ENCODE measurements around the gene CACNA1C.

The CACNA1C gene

GRCh38 chr12:2453761-2454090, 400.9 kb downstream of the CACNA1C start:
- TF ChIP-seq, protein P1, sequence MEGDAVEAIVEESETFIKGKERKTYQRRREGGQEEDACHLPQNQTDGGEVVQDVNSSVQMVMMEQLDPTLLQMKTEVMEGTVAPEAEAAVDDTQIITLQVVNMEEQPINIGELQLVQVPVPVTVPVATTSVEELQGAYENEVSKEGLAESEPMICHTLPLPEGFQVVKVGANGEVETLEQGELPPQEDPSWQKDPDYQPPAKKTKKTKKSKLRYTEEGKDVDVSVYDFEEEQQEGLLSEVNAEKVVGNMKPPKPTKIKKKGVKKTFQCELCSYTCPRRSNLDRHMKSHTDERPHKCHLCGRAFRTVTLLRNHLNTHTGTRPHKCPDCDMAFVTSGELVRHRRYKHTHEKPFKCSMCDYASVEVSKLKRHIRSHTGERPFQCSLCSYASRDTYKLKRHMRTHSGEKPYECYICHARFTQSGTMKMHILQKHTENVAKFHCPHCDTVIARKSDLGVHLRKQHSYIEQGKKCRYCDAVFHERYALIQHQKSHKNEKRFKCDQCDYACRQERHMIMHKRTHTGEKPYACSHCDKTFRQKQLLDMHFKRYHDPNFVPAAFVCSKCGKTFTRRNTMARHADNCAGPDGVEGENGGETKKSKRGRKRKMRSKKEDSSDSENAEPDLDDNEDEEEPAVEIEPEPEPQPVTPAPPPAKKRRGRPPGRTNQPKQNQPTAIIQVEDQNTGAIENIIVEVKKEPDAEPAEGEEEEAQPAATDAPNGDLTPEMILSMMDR (IDR thresholded peaks at IDR 0.05; ENCODE audit: extremely low read depth, missing control alignments), result no peak
- DNase-seq (ENCODE audit: low spot score), result no peak

DNA sequence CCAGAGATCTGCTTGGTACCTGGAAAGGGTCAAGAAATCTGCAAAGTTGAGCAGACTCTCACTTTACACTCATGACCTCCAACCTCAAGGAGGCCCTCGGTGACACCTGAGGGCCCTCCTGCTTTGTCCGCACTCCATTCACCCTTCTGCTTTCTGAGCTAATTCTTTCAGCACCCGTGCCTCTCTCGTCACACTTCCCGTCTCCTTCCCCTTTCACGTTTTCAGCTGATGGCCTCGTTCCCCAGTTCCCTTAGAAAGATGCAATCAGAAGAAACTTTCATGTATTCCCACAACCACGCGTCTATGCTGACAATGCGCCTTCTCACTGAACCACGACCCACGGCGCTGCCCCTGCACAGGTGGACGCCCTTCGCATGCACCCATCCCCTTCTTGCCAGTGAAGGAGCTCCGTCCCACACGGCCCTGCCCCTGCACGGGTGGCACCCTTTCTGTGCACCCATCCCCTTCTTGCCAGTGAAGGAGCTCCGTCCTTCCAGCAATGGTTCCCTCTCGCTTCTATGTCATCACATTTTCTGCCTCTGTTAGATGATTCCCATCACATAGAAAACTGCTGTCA, 401.9 kb downstream of the CACNA1C start:
- TF ChIP-seq, protein P1 (IDR thresholded peaks at IDR 0.05; ENCODE audit: extremely low read depth, missing control alignments), result no peak
- DNase-seq (ENCODE audit: low spot score), result no peak

GRCh38 chr12:2455410-2455809, 402.6 kb downstream of the CACNA1C start:
- DNase-seq (ENCODE audit: low spot score), result no peak
- TF ChIP-seq, protein P1 (IDR thresholded peaks at IDR 0.05; ENCODE audit: extremely low read depth, missing control alignments), result no peak

GRCh38 chr12:2456122-2456812, 403.5 kb downstream of the CACNA1C start:
- DNase-seq (ENCODE audit: low spot score), result no peak
- TF ChIP-seq, protein P1 (IDR thresholded peaks at IDR 0.05; ENCODE audit: extremely low read depth, missing control alignments), result no peak

DNA sequence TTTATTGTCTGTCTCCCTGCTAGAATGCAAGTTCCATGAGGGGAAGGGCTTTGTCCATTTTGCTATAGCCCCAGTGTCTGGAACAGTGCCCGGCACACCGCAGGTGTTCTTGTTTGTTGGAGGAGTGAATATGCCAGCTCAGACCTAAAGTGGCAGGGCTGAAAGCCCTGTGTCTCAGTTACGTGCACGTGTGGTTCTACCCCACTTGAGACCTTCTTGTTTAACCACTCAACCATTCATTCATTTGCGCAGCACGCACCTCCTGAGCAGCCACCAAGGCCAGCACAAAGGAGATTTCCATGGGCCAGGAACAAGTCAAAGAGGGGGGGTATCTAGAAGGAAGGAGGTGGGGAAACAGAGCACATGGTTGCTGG, 404.0 kb downstream of the CACNA1C start:
- no peak for DNase-seq (ENCODE audit: low spot score)
- TF ChIP-seq, protein P1 (IDR thresholded peaks at IDR 0.05; ENCODE audit: extremely low read depth, missing control alignments), result no peak

DNA sequence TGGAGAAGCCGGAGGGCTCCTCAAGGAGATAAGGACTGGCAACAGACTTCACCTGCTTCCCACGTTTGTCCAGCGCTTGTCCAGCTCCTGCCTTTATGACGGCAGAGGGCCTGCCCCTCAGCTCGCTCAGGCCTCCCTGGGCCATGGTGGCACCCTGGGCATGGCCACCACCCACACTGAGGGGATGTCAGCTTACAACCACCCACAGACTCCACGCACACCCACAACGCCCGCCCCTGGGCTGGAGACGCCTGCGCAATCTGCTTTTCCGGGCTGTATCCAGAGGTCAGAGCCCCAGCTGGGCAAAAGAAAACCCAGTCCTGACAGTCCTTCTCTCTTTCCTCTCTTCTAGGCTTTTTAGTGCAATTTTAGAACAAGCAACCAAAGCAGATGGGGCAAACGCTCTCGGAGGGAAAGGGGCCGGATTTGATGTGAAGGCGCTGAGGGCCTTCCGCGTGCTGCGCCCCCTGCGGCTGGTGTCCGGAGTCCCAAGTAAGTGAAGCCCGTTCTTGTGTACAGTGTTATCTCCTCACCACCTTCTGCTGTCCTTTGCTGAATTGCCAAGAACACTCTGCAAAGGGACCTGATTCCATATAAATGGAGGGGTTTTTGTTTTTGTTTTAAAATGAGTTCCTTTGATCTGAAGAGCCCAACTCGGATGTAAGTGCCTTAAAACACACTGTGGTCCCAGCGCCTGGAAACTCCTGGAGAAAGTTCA, 404.6 kb downstream of the CACNA1C start:
- no peak for DNase-seq (ENCODE audit: low spot score)
- TF ChIP-seq, protein P1 (IDR thresholded peaks at IDR 0.05; ENCODE audit: extremely low read depth, missing control alignments), result no peak

- DNase-seq (ENCODE audit: low spot score), result no peak
- TF ChIP-seq, protein P1 (IDR thresholded peaks at IDR 0.05; ENCODE audit: extremely low read depth, missing control alignments), result no peak
Observed at GRCh38 chr12:2457933-2458414, 405.2 kb downstream of the CACNA1C start.

All from GM20000 (cell line).